Stimulated activated CD4-positive, alpha-beta T cell treated with anti-CD3 and anti-CD28 coated beads, Interleukin-2, amount 100 ng/mL, for 48 hours (primary cell): ENCODE measurements around the gene GSTM3.
"Not testable (repeated sequence)": the region's sequence is repeated elsewhere in the genome, so short reads cannot be mapped to it uniquely, and the experiment has no call there.

Source experiments
- DNase-seq, 2 donors: peaks; one replicate each; pipeline ENCODE4 v3.0.0-alpha.2; 2020

Gene GSTM3

GRCh38 chr1:109726007-109726406, 14.8 kb downstream of the GSTM3 start:
- no peak for DNase-seq

GRCh38 chr1:109725510-109725909, 15.3 kb downstream of the GSTM3 start:
- no peak for DNase-seq

GRCh38 chr1:109724933-109725332, 15.9 kb downstream of the GSTM3 start:
- no peak for DNase-seq

GRCh38 chr1:109722908-109723691, 17.7 kb downstream of the GSTM3 start:
- DNase-seq = no peak

GRCh38 chr1:109721971-109722370, 18.9 kb downstream of the GSTM3 start:
- no peak for DNase-seq

GRCh38 chr1:109721042-109721441, 19.8 kb downstream of the GSTM3 start:
- DNase-seq = no peak

GRCh38 chr1:109719337-109719837, 21.5 kb downstream of the GSTM3 start:
- no peak for DNase-seq

- no peak for DNase-seq
Measured at GRCh38 chr1:109718495-109718894, 22.3 kb downstream of the GSTM3 start.

GRCh38 chr1:109717729-109718128, 23.1 kb downstream of the GSTM3 start:
- DNase-seq = no peak

GRCh38 chr1:109716570-109717090, 24.2 kb downstream of the GSTM3 start:
- no peak for DNase-seq

GRCh38 chr1:109716121-109716520, 24.7 kb downstream of the GSTM3 start:
- no peak for DNase-seq

- DNase-seq = no peak
Measured at GRCh38 chr1:109714661-109715372, 26.0 kb downstream of the GSTM3 start.

- no peak for DNase-seq
Measured at GRCh38 chr1:109713636-109714035, 27.2 kb downstream of the GSTM3 start.

GRCh38 chr1:109712321-109712864, 28.4 kb downstream of the GSTM3 start:
- no peak for DNase-seq

GRCh38 chr1:109711593-109712320, 29.1 kb downstream of the GSTM3 start, which contains the start of gene GSTM5:
TSS of gene GSTM5 (plus strand) at chr1:109712251. CDS start at chr1:109712313, 62 bp downstream.
- DNase-seq = not testable (repeated sequence)

GRCh38 chr1:109709822-109710221, 31.0 kb downstream of the GSTM3 start:
- DNase-seq = not testable (repeated sequence)

- DNase-seq = not testable (repeated sequence)
Measured at GRCh38 chr1:109708949-109709348, 31.9 kb downstream of the GSTM3 start.

- DNase-seq = no peak
Measured at GRCh38 chr1:109705411-109705810, 35.4 kb downstream of the GSTM3 start.

GRCh38 chr1:109704173-109704572, 36.7 kb downstream of the GSTM3 start:
- no peak for DNase-seq

- DNase-seq = not testable (repeated sequence)
Measured at GRCh38 chr1:109702940-109703339, 37.9 kb downstream of the GSTM3 start.

GRCh38 chr1:109697861-109698260, 43.0 kb downstream of the GSTM3 start:
- DNase-seq = not testable (repeated sequence)

GRCh38 chr1:109697066-109697465, 43.8 kb downstream of the GSTM3 start:
- no peak for DNase-seq

- not testable (repeated sequence) for DNase-seq
Measured at GRCh38 chr1:109695138-109695537, 45.7 kb downstream of the GSTM3 start.
